IMR-90 (cell line): ENCODE measurements around the gene CDC14A.

Experiments
- POLR2A ChIP-seq: IDR thresholded peaks from 2 replicates; pipeline ENCODE4 v1.6.1; 2012; ENCODE audit warnings: mild to moderate bottlenecking, low read depth, low read length
- TF ChIP-seq, protein P1 (sequence below): conservative IDR thresholded peaks from 2 replicates; pipeline ENCODE4 v1.5.1; 2012; ENCODE audit warnings: mild to moderate bottlenecking, low read depth, low read length, improper control_type of control experiment

DNA sequence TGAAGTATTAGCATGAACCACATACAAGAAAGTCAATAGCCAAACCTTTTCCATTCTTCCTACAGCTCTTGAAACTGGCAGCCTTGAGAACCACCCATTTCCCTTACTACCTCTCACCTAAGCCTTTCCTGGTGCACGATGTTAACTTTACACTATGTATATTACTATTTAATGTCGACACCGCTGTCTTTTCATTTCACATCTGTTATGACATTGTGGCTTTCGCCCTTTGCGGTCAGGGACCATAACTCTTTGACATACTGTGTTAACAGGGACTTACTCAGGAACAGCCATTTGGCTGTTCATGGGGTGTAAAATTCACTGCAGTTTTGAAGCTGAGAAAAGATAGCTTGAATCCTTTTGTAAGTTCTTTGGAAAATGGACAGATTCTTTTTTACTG lies 164.6 kb downstream of the CDC14A start:
- TF ChIP-seq, protein P1, sequence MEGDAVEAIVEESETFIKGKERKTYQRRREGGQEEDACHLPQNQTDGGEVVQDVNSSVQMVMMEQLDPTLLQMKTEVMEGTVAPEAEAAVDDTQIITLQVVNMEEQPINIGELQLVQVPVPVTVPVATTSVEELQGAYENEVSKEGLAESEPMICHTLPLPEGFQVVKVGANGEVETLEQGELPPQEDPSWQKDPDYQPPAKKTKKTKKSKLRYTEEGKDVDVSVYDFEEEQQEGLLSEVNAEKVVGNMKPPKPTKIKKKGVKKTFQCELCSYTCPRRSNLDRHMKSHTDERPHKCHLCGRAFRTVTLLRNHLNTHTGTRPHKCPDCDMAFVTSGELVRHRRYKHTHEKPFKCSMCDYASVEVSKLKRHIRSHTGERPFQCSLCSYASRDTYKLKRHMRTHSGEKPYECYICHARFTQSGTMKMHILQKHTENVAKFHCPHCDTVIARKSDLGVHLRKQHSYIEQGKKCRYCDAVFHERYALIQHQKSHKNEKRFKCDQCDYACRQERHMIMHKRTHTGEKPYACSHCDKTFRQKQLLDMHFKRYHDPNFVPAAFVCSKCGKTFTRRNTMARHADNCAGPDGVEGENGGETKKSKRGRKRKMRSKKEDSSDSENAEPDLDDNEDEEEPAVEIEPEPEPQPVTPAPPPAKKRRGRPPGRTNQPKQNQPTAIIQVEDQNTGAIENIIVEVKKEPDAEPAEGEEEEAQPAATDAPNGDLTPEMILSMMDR, result no peak
- TF ChIP-seq POLR2A, result no peak
